ENCODE results near the gene SNX19.

- TF ChIP-seq CTCF (IDR thresholded peaks at IDR 0.05 in 4 of 5, conservative IDR thresholded peaks at IDR 0.05 in 1 of 5) (no peak), POLR2A (IDR thresholded peaks at IDR 0.05) (no peak)
Observed at GRCh38 chr11:130854483-130854882, 61.8 kb downstream of the SNX19 start.

All from gastrocnemius medialis (tissue), 4 donors.